GM12874 (cell line): Measurements from ENCODE around the gene FGF22.

Source experiments
- CTCF ChIP-seq: IDR thresholded peaks from 2 replicates; pipeline ENCODE4 v1.5.1; 2011; ENCODE audit warnings: low read depth, mild to moderate bottlenecking, control low read depth, low read length, moderate library complexity; ENCODE audit not compliant: insufficient read depth

The FGF22 gene

GRCh38 chr19:639253-640160 lies at the start of gene FGF22:
FGF22 (plus strand) TSS chr19:639879; CDS start chr19:639926, 47 bp downstream.
- TF ChIP-seq CTCF, result no peak

- TF ChIP-seq CTCF, result no peak
These were observed 49.3 kb upstream of the FGF22 start for GRCh38 chr19:590396-590745.

DNA sequence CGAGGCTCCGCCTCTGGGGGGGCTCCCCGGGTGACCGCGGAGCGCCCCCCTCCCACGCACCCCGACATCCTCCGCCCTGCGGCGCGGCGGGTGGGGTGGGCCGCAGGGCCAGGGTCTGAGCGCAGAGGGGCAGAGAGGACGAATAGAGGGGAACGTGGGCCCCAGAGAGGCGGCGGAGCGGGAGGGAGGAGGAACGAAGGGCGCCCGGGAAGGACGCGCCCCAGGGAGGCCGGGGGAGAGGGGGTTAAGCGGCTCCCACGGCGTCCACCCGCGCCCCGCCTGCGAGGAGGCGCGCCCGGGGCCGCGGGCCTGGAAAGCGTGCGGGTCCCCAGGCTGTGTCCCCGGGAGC lies 49.0 kb upstream of the FGF22 start:
- TF ChIP-seq CTCF, result no peak

GRCh38 chr19:591099-591958 lies 48.4 kb upstream of the FGF22 start:
- TF ChIP-seq CTCF, result no peak

DNA sequence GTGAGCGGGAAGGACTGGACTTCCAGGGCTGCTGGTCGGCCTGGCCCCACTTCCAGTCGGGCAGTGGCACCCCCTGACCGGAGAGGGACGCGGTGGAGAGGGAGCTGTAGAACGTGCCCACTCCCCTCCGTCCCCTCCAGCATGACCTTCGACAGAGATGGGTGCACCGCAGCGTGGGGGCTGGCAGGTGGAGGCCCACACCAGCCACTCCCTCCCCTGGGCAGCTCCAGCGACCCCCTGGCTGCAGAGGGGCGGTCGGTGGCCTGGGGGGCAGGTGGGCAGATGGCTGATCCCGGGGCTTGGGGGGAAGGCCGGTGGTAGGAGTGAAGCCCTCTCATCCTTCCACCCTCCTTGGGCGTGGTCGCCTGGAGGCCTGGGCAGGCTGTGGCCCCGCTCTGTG lies 47.6 kb upstream of the FGF22 start:
- TF ChIP-seq CTCF, result no peak

DNA sequence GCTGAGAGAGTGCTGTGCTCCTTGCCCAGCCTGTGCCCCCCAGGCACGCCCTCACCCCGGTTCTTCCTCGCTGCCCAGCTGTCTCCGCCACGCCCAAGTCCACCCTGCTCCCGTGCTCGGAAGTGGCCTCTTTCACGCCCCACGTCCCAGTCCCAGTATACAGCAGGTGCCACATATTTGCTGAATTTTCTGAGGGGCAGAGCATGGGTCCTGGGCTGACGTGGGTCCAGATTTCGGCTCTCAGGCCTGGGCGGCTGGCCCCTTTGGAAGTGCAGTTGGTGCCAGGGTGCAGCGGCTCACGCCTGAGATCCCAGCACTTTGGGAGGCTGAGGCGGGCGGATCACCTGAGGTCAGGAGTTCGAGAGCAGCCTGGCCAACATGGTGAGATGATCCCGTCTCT lies 46.6 kb upstream of the FGF22 start:
- no peak for TF ChIP-seq CTCF

GRCh38 chr19:593505-593904 lies 46.2 kb upstream of the FGF22 start:
- TF ChIP-seq CTCF, result no peak
